SK-N-SH (cell line): ENCODE data around the gene TNRC6C.

Experiments
- CHD2 ChIP-seq: fragments of 150-350 bp; IDR thresholded peaks from 2 replicates; pipeline ENCODE4 v1.6.1; 2018; ENCODE audit warnings: low read length; ENCODE audit not compliant: partially characterized antibody
- CTCF ChIP-seq: fragments of 200-600 bp; sonication (generic); IDR thresholded peaks from 2 replicates; pipeline ENCODE4 v1.6.1; 2017; ENCODE audit warnings: antibody characterized with exemption, mild to moderate bottlenecking, moderate library complexity
- NRF1 ChIP-seq: IDR thresholded peaks from 2 replicates; pipeline ENCODE4 v1.6.1; 2012; ENCODE audit warnings: low read depth, mild to moderate bottlenecking, low read length
- USF1 ChIP-seq: IDR thresholded peaks from 2 replicates; pipeline ENCODE4 v1.4.0; 2012; ENCODE audit warnings: low read depth, borderline replicate concordance
- USF2 ChIP-seq: fragments of 150-350 bp; IDR thresholded peaks from 2 replicates; pipeline ENCODE4 v1.6.1; 2017; ENCODE audit warnings: antibody characterized with exemption, low read length, low read depth, borderline replicate concordance
- TF ChIP-seq, protein P1 (sequence below): IDR thresholded peaks from 2 replicates; pipeline ENCODE4; 2012
- TF ChIP-seq, protein P2 (sequence below): fragments of 150-350 bp; IDR thresholded peaks from 2 replicates; pipeline ENCODE4 v1.6.1; 2016; ENCODE audit warnings: mild to moderate bottlenecking, low read depth, low read length

GRCh38 chr17:78125138-78125913 lies 166.8 kb downstream of the TNRC6C start:
- TF ChIP-seq, protein P1, sequence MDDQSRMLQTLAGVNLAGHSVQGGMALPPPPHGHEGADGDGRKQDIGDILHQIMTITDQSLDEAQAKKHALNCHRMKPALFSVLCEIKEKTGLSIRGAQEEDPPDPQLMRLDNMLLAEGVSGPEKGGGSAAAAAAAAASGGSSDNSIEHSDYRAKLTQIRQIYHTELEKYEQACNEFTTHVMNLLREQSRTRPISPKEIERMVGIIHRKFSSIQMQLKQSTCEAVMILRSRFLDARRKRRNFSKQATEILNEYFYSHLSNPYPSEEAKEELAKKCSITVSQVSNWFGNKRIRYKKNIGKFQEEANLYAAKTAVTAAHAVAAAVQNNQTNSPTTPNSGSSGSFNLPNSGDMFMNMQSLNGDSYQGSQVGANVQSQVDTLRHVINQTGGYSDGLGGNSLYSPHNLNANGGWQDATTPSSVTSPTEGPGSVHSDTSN: no peak
- TF ChIP-seq CTCF (no peak), CHD2 (no peak), USF1 (no peak), USF2 (no peak), NRF1 (no peak)
- TF ChIP-seq, protein P2, sequence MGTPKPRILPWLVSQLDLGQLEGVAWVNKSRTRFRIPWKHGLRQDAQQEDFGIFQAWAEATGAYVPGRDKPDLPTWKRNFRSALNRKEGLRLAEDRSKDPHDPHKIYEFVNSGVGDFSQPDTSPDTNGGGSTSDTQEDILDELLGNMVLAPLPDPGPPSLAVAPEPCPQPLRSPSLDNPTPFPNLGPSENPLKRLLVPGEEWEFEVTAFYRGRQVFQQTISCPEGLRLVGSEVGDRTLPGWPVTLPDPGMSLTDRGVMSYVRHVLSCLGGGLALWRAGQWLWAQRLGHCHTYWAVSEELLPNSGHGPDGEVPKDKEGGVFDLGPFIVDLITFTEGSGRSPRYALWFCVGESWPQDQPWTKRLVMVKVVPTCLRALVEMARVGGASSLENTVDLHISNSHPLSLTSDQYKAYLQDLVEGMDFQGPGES: no peak
